NCI-H1694 treated with DMSO at 0.1 percent for 48 hours (cell line): ENCODE results near the gene COL16A1.

Experiments
- DNase-seq: peaks from one replicate; lab custom pipeline; 2025; lab: John Stamatoyannopoulos, UW

COL16A1 gene

GRCh38 chr1:31703431-31704270 is at the start of gene COL16A1:
Gene COL16A1 (minus strand): TSS chr1:31704017. CDS start chr1:31702193, 1,824 bp downstream.
- no peak for DNase-seq

- no peak for DNase-seq
Observed at GRCh38 chr1:31752952-31753475, 49.2 kb upstream of the COL16A1 start.

GRCh38 chr1:31752258-31752657 is 48.4 kb upstream of the COL16A1 start:
- no peak for DNase-seq

- DNase-seq = no peak
Observed at GRCh38 chr1:31751822-31752241, 48.0 kb upstream of the COL16A1 start.

- no peak for DNase-seq
Observed at GRCh38 chr1:31750858-31751510, 47.2 kb upstream of the COL16A1 start.

- no peak for DNase-seq
Observed at GRCh38 chr1:31749785-31750735, 46.2 kb upstream of the COL16A1 start.

GRCh38 chr1:31748365-31748764 is 44.5 kb upstream of the COL16A1 start:
- DNase-seq = no peak

- no peak for DNase-seq
Observed at GRCh38 chr1:31747304-31747703, 43.5 kb upstream of the COL16A1 start.

GRCh38 chr1:31746687-31747086 is 42.9 kb upstream of the COL16A1 start:
- no peak for DNase-seq

- no peak for DNase-seq
Observed at GRCh38 chr1:31745946-31746670, 42.3 kb upstream of the COL16A1 start.

GRCh38 chr1:31745096-31745945 is 41.5 kb upstream of the COL16A1 start:
- peak; percentile 59 for DNase-seq

- DNase-seq = no peak
Observed at GRCh38 chr1:31744165-31744888, 40.5 kb upstream of the COL16A1 start.

- no peak for DNase-seq
Observed at GRCh38 chr1:31742462-31743212, 38.8 kb upstream of the COL16A1 start.

GRCh38 chr1:31739346-31739745 is 35.5 kb upstream of the COL16A1 start:
- no peak for DNase-seq

- no peak for DNase-seq
Observed at GRCh38 chr1:31736675-31737074, 32.9 kb upstream of the COL16A1 start.

- no peak for DNase-seq
Observed at GRCh38 chr1:31735571-31735970, 31.8 kb upstream of the COL16A1 start.

GRCh38 chr1:31734582-31735107 is 30.8 kb upstream of the COL16A1 start:
- DNase-seq = no peak

- peak; percentile 37 for DNase-seq
Observed at GRCh38 chr1:31733389-31734219, 29.8 kb upstream of the COL16A1 start.
